ENCODE results near the gene MTURN. TPM values are rescaled to one million over a fixed set of nuclear protein-coding genes. Genes with fewer than 3 reads are reported as not detected.
A peak's percentile ranks its signal among the peaks of the same experiment; 100 is the strongest.

MTURN gene
- polyA plus RNA-seq, 3 donors: 5.9 to 7.9 (median 7.5) TPM

DNA sequence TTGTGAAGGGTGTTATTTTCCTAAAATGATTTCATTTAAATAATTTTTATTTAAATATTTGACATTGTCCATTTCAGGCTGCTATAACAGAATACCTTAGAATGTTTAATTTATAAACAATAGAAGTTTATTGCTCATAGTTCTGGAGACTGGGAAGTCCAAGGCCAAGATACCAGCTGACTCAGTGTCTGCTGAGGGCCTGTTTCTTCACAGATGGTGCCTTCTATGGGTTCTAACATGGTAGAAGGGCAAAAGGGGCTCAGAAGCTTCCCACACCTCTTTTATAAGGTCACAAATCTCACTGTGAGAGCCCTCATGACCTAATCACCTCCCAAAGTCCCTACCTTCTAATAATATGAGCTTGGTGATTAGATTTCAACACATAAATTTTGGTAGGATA lies 50.7 kb downstream of the MTURN start:
- H3K36me3 Mint-ChIP-seq: peaks cover 19 to 26% of the 10 kb centered on the region in 2 donors
- no peaks in the 10 kb centered on the region for H3K27me3 Mint-ChIP-seq (ENCODE audit: low read depth in 3 of 3)
- Histone ChIP-seq H3K9me3 (replicated peaks in 1 of 2; ENCODE audit: control insufficient read depth in 1 of 2, insufficient read depth in 1 of 2, low read length in 2 of 2) (peaks cover 34 to 43% of the 10 kb centered on the region in 2 donors), H3K27ac (ENCODE audit: low read depth in 1 of 2, low read length in 2 of 2) (peak overlapping the region; percentile 95 to 99), H3K4me1 (ENCODE audit: control insufficient read depth in 1 of 2, insufficient read depth in 2 of 2, low read length in 2 of 2) (peaks cover 29 to 32% of the 10 kb centered on the region in 2 donors), H2AFZ (ENCODE audit: insufficient read depth, low read depth, low read length, poor library complexity, severe bottlenecking) (no peak overlapping the region), H4K20me1 (ENCODE audit: insufficient read depth, low read length) (no peaks in the 10 kb centered on the region), H3K9ac (ENCODE audit: insufficient read depth, low read length, poor library complexity, severe bottlenecking) (peak overlapping the region; percentile 17), H3K36me3 (replicated peaks in 1 of 2; ENCODE audit: control insufficient read depth in 1 of 2, insufficient read depth in 2 of 2, low read length in 2 of 2) (peaks cover 0 to 5% of the 10 kb centered on the region in 2 donors), H3K4me2 (replicated peaks; ENCODE audit: extremely low read depth, low read length, poor library complexity, severe bottlenecking) (no peak overlapping the region), H3K79me2 (ENCODE audit: insufficient read depth, low read length) (no peaks in the 10 kb centered on the region), H3K4me3 (replicated peaks in 1 of 3; ENCODE audit: low read depth in 2 of 3, low read length in 3 of 3) (peak overlapping the region in 1 of 3 experiments; percentile 8), H3K27me3 (ENCODE audit: control insufficient read depth in 2 of 2, insufficient read depth in 2 of 2, low read length in 2 of 2) (no peaks in the 10 kb centered on the region)
- DNase-seq: peak; percentile 70 to 94 (median 90)
- peak overlapping the region; percentile 90 to 99 (median 97) for H3K27ac Mint-ChIP-seq
- H3K4me3 Mint-ChIP-seq: no peak overlapping the region
- intact Hi-C loops (cut with micrococcal nuclease): loop anchor here in 1 of 2 donors (5.0 kb wide), 1 partner anchor 37 kb away; no protein-coding TSS in a partner anchor
- H3K9me3 Mint-ChIP-seq: peaks cover 31 to 50% (median 46%) of the 10 kb centered on the region in 7 donors
- peaks cover 36% of the 10 kb centered on the region for H3K4me1 Mint-ChIP-seq
- TF ChIP-seq, protein P1, sequence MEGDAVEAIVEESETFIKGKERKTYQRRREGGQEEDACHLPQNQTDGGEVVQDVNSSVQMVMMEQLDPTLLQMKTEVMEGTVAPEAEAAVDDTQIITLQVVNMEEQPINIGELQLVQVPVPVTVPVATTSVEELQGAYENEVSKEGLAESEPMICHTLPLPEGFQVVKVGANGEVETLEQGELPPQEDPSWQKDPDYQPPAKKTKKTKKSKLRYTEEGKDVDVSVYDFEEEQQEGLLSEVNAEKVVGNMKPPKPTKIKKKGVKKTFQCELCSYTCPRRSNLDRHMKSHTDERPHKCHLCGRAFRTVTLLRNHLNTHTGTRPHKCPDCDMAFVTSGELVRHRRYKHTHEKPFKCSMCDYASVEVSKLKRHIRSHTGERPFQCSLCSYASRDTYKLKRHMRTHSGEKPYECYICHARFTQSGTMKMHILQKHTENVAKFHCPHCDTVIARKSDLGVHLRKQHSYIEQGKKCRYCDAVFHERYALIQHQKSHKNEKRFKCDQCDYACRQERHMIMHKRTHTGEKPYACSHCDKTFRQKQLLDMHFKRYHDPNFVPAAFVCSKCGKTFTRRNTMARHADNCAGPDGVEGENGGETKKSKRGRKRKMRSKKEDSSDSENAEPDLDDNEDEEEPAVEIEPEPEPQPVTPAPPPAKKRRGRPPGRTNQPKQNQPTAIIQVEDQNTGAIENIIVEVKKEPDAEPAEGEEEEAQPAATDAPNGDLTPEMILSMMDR (IDR thresholded peaks at IDR 0.05): no peak

DNA sequence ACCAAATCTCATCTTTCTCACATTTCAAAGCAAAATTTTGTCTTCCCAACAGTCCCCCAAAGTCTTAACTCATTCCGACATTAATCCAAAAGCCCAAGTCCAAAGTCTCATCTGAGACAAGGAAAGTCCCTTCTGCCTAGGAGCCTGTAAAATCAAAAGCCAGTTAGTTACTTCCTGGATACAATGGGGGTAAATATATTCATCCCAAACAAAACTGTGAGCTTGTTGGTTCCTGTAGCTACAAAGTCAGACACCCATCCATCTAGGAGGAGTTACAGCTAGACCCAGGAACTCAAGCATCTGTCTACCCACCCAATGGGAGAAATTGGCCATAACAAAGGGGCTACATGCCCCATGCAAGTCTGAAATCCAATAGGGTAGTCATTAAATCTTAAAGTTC lies 51.9 kb downstream of the MTURN start:
- Histone ChIP-seq H4K20me1 (ENCODE audit: insufficient read depth, low read length) (no peaks in the 10 kb centered on the region), H3K79me2 (ENCODE audit: insufficient read depth, low read length) (no peaks in the 10 kb centered on the region), H3K4me3 (replicated peaks in 1 of 3; ENCODE audit: low read depth in 2 of 3, low read length in 3 of 3) (peak overlapping the region in 1 of 3 experiments; percentile 33), H2AFZ (ENCODE audit: insufficient read depth, low read depth, low read length, poor library complexity, severe bottlenecking) (no peak overlapping the region), H3K27ac (ENCODE audit: low read depth in 1 of 2, low read length in 2 of 2) (peak overlapping the region in 1 of 2 donors; percentile 99), H3K36me3 (replicated peaks in 1 of 2; ENCODE audit: control insufficient read depth in 1 of 2, insufficient read depth in 2 of 2, low read length in 2 of 2) (peaks cover 0 to 5% of the 10 kb centered on the region in 2 donors), H3K9ac (ENCODE audit: insufficient read depth, low read length, poor library complexity, severe bottlenecking) (no peak overlapping the region), H3K4me2 (replicated peaks; ENCODE audit: extremely low read depth, low read length, poor library complexity, severe bottlenecking) (no peak overlapping the region), H3K27me3 (ENCODE audit: control insufficient read depth in 2 of 2, insufficient read depth in 2 of 2, low read length in 2 of 2) (no peaks in the 10 kb centered on the region), H3K9me3 (replicated peaks in 1 of 2; ENCODE audit: control insufficient read depth in 1 of 2, insufficient read depth in 1 of 2, low read length in 2 of 2) (peaks cover 34 to 51% of the 10 kb centered on the region in 2 donors), H3K4me1 (ENCODE audit: control insufficient read depth in 1 of 2, insufficient read depth in 2 of 2, low read length in 2 of 2) (peaks cover 29 to 32% of the 10 kb centered on the region in 2 donors)
- intact Hi-C loops (cut with micrococcal nuclease): loop anchor here in 1 of 2 donors (5.0 kb wide), 1 partner anchor 36 kb away; no protein-coding TSS in a partner anchor
- TF ChIP-seq, protein P1 (IDR thresholded peaks at IDR 0.05): no peak
- peaks cover 34 to 60% (median 52%) of the 10 kb centered on the region in 7 donors for H3K9me3 Mint-ChIP-seq
- peaks cover 34% of the 10 kb centered on the region for H3K4me1 Mint-ChIP-seq
- DNase-seq: no peak
- peak overlapping the region in 6 of 7 donors; percentile 14 to 77 (median 58) for H3K27ac Mint-ChIP-seq
- 100% methylated on average over 1 of the region's 1 CpG for WGBS (ENCODE audit: insufficient coverage)
- H3K27me3 Mint-ChIP-seq (ENCODE audit: low read depth in 3 of 3): no peaks in the 10 kb centered on the region
- H3K36me3 Mint-ChIP-seq: peaks cover 19 to 30% of the 10 kb centered on the region in 2 donors
- no peak overlapping the region for H3K4me3 Mint-ChIP-seq

All from CD14-positive monocyte (primary cell).